NCI-H2196 treated with DMSO at 0.1 percent for 48 hours (cell line): ENCODE data around the gene N4BP2L1.

Experiments
- DNase-seq: peaks from one replicate; lab custom pipeline; 2025; ENCODE audit not compliant: unreplicated experiment; lab: John Stamatoyannopoulos, UW

The N4BP2L1 gene

DNA sequence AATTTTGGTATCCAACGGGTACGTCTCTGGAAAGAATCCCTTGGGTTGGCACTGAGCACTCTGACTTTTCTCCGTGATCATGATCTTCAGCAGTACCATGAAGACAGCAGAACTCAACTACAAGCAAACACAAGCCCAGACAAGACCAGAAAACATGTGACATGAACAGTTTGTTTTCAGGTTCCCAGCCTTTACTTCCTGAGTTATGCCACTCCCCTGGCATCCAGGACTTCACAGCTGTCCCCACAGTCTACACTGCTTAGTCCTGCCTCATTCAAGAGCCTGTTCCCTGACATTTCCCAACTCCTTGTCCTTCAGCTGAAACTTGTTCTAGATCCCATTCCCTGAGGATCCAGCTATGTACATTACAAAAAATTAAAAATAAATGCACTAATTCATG lies 4.9 kb upstream of the N4BP2L1 start:
- no peak for DNase-seq

DNA sequence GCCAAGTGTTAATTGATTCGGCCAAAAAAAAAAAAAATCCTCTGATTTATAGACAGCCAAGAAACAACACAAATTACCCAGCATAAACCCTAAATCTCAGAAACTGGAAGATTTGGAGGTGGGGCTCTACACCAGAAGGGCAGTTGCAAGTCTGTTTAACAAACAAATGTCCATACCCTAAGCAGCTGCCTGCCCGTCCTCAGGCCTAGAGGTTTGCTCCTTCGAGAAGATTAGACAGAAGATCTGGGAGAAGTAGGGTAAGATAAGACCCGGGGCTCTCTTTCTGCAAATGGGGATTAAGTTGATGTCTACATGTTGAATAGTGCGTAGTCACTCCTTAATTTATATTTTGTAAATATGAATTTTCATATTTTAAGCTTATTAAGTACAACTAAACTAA lies 3.4 kb upstream of the N4BP2L1 start:
- DNase-seq: no peak

DNA sequence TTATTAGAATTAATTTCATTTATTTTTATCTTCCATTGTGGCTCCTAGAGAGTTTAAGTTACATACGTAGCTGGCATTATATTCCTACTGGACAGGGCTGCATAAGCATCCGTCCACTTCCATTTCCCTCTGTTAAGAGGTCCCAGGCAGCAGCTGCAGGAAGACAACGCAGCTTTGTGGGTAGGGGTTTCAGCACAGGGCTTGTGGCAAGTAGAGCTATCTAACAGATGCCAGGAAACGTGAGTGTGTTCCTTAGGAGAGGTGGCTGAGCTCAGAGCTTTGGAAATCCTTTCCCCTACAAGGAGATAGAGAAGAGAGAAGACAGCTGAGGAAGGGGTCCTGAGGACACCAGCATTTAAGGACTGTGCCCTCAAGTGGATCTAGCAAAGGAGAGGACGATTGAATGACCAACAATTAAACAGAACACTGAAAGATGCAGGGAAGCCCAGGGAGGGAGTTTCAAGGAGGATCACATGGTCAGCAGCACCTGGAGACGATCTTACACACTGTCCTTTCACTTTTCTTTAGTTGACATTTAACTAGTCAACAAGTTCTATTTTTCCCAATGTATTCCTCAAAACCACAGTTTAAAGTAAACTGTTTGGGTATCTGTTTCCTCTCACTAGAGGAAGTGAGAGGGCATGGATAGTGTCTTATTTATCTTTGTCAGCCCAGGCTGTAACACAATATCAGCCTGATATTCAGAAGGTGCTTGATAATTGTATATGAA lies 2.3 kb upstream of the N4BP2L1 start:
- DNase-seq: no peak

DNA sequence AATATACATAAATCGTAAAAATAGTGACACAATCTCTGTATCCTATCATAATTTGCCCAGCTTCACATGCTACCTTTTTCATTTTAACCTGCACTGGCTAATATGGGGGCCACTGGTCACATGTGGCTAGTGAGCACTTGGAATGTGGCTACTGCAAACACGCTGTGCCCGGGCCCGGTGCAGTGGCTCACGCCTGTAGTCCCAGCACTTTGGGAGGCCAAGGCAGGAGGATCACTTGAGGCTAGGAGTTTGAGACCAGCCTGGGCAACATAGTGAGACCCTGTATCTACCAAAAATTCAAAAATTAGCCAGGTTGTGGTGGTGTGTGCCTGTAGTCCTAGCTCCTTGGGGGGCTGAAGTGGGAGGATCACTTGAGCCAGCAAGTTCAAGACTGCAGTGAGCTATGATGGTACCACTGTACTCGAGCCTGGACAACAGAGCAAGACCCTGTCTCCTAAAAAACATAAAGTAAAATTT lies 1.5 kb upstream of the N4BP2L1 start:
- DNase-seq: no peak

DNA sequence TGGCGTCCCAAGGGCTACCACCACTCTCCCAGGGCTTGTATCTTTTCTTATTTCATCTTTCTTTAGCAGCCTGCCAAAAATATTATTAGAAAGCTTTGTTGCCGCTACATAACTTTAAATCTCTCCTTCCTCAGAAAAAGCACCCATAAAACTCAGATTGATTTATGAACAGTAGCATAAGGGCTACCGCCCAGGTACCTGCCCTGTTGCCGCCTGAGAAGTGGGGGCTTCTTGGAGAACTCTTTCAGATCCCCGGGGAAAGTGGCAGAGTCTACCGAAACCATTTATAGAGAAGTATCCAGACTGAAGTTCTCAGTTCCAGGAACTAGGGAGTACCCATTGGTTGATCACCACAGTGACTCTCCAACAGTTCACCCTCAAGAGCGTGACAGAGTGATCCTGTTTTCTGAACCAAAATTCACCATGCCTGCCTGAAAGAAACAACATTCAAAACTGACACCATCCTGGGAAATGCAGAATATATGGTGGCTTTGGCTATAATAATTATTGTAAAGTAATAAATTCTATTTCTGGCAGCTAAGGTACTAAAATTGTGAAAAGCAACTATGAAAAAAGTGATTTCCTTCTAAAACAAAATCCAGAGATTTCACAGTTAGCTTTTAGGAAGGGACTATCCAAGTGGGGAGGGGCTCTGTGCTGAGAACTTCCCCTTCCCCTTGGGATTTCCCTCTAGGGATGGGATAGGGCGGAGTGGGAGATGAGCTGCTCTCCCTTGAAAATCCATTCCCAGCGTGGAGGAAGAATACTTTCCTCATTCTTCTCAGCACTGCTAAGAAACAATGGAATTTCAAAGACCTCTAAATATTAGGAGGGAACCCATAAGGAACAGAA lies 877 bp upstream of the N4BP2L1 start:
- DNase-seq: no peak

DNA sequence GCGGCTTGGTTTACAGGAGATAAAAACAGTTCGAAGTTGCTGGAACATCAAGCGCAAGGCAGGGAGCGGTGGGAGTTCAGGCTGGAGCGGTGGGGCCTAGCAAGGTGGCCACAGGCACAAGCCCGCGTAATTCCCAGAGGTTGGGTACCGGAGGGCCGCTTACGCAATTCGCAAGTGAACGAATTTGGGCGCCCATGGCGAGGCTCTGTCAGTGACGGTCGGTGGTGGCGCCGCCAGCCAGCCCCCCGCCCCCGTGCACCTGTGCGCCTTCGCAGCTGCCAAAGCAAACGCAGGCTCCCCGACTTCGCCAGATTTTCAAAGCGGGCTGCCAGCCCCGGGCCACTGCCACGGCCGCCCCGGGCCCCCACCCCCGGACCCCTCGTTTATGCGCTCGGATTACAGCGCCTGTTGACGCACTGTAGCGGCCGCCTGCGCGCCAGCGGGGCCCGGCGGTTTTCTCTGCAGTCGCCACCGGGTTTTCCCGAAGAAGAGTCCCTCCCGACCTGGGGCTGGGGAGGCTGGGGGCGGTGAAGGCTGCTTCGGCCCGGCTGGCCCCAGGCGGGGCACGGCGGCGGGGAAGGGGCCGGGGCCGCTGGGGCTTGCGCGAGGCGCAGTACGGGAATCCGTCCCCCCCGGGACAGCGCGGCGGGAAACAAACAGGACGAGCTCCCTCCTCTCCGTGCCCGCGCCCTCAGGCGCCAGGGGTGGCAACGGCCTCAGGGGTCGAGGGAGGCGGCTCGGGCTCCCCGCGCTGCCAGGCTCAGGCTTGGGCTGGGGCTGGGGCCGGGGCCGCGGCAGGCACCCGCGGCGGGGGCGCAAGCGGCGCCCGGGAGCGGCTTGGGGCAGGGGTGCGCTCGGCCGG lies 709 bp downstream of the N4BP2L1 start:
- no peak for DNase-seq

DNA sequence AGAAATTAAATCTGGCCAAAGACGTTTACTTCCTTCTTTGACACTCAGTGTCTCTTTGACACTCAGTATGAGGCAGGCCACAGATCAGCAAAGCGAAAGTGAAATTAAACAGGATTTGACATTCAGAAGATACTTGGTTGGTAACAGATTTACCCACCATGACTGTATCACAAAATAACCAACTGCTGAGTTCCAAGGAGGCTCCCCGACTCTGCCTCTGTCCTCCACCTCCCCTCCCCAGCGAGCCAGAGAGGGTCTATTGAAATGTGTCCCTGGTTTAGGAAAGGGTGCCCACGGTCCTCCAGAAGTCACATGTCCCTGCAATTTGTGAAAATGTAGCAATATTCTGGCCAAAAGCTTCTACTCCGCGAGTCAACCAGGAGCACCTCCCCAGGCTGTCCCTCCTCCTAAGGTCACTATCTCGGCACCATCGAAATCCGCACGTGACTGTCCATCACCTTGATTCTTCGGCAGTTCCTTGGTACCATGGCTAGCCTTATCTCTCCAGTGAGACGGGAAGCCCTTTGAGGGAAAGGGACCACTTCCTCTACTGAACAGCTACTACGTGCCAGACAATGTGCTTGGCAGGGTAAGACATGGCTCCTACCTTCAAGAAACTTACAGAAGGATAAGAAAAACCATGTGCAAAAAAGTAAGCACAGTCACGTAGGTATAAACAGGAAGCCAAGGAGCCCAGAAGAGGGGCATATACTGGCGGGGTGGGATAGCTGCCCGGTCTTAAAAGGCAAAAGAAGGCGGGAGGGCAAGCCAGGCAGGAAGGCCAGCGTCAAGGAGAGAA lies 1.5 kb downstream of the N4BP2L1 start:
- no peak for DNase-seq

DNA sequence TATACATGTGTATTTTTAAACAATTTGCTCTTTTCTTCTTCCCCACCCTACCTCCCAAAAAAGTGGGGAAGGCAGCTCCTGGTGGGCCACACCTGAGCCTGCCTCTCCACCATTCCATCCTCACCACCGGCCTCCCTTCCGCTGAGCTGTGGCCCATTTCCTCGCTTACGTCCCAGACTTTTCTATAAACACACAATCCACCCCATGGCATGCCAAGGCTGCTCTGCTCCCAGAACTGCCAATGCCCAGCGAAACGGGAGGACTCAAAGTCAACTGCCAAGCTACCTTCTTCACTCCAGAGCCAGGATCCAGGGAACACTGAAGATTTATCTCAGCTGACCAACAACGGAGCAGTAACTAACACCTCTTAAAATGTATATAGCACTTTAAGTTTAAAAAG lies 2.8 kb downstream of the N4BP2L1 start:
- DNase-seq: no peak

DNA sequence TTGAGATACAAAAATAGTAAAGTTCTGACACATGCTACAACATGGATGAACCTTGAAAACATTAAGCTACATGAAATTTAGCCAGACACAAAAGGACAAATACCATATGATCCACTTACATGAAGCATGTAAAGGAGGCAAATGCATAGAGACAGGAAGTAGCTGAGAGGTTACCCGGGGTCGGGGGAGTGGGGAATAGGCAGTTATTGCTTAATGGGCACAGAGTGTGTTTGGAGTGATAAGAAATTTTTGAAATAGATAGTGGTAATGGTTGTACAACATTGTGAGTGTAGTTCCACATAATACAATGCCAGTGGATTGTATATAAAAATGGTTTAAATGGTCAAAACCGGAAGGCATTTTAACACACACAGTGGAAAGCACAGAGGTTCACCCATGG lies 4.3 kb downstream of the N4BP2L1 start:
- no peak for DNase-seq

DNA sequence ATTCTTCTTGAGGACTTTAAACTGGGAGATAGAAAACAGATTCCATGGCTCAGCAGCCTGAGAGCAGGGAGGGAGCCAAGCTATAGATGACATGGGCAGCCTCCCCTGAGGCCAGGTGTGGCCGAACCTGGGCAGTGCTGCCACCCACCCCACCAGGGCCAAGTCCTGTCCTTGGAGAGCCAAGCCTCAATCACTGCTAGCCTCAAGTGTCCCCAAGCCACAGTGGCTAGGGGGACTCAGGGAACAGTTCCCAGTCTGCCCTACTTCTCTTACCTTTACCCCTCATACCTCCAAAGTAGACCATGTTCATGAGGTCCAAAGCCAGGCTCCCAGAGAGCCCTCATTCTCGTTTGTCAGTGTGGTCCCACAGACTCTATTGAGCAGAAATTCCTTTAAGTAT lies 8.1 kb downstream of the N4BP2L1 start:
- no peak for DNase-seq

DNA sequence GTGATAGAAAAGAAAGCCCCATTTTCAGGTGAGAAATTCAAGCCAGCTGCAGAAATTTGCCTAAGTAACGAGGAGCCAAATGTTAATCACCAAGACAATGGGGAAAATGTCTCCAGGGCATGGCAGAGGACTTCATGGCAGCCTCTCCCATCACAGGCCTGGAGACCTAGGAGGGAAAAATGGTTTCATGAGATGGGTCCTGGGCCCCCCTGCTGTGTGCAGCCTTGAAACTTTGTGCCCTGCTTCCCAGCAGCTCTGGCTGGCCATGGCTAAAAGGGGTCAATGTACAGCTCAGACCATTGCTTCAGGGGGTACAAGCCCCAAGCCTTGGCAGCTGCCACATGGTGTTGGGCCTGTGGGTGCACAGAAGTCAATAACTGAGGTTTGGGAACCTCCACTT lies 9.9 kb downstream of the N4BP2L1 start:
- no peak for DNase-seq

DNA sequence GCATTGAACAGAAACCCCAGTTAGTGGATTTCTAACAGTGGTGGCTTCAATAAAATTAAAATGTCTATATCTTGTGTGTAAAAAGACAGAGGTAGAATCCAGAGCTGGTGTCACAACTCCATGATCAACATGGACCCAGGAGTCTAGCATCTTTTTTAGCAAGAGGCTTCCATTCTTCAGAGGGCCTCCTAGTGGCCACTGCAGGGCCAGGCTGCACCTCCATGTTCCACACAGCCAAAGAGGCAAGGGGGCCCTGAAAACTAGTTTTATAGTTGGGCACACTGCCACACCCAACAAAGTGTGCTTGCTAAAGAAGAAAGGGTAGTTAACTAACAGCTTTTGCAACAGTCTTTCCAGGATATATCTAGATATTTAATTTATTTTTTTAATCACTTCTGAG lies 12.9 kb downstream of the N4BP2L1 start:
- no peak for DNase-seq

DNA sequence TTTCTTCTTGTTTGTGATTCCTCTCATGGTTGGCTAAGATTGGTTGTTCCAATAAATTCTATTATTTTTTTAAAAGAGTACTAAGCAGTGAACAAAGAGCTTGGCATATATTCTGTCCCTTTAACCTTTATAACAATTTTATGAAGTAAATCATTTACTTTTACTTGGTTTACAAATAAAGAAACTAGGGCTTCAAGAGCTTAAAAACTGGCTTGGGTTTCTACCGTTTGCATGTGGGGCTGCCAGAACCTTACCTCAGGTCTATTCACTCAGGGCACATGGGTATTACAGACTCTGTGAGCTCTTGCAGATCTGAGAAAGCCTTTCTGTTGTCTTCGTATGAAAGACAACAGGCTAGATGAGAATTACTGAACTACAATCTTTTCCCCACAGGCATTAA lies 13.3 kb downstream of the N4BP2L1 start:
- DNase-seq: no peak

DNA sequence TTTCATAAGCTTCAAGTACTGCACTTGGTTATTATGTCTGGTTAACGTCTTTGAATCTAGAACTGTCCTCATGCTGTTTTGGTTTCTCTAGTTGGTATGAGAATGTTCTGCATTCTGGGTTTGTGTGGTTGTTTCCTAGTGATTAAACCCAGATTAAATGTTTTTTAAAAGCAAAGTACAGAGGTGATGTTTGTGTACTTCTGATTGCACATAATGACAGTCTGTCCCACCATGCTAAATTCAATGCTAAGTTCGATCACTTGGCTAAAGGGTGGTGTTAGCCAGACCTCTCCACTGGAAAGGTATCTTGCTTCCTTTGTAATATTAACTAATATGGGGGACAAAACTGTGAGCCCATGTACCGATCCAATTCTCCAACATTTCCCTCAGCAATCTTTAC lies 14.6 kb downstream of the N4BP2L1 start:
- no peak for DNase-seq

DNA sequence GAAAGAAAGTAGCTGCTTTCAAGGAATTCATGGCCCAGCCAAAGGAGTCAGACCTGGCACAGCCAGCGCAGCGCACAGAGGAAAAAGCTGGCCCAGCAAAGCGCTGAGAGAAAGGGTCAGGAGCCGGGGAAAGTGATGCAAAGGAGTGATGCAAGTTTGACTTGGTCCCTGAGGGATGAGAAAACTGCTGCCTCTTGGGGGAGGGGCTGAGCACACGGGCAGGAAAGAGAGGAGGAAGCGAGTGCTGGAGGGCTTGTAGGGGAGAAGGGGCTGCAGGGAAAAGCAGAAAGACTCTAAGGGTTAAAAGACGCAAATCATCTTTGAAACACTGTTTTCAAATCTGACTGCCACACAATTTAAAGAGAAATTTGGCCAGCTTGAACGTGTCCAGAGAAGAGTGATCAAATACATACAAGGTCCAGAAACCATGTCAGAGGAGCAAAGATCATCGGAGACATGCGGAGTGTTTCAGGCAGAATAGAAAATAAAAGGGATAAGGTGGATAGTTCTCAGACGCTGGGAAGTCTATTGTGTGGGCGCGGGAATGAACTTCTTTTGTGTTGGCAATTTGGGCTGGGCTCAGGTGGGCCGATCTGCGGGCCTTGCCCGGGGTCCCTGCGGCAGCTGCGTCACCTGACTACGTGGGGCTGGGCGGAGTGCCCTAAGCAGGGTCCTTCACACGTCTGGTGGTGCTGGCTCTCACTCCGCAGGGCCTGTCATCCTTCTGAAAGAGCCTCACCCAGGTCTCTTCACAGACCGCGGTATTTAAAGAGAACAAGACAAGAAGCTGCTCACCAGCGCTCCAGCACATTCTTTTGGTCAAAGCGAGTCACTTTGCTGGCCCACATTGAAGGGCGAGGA lies 18.1 kb downstream of the N4BP2L1 start:
- DNase-seq: no peak

DNA sequence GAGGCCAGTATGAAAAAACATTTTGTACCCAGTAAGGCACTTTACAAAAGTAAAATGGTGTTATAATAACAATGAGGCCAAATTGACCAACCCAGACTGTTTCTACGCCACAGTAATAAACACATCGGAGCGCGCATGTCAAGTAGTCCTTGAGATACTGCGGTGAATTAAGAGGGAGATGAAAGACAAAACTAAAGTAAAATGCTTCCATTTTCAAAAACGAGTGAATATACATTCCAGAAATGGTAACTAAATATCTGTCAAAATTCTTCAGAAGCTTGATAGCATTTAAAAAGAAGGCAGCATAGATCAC lies 19.0 kb downstream of the N4BP2L1 start:
- no peak for DNase-seq

DNA sequence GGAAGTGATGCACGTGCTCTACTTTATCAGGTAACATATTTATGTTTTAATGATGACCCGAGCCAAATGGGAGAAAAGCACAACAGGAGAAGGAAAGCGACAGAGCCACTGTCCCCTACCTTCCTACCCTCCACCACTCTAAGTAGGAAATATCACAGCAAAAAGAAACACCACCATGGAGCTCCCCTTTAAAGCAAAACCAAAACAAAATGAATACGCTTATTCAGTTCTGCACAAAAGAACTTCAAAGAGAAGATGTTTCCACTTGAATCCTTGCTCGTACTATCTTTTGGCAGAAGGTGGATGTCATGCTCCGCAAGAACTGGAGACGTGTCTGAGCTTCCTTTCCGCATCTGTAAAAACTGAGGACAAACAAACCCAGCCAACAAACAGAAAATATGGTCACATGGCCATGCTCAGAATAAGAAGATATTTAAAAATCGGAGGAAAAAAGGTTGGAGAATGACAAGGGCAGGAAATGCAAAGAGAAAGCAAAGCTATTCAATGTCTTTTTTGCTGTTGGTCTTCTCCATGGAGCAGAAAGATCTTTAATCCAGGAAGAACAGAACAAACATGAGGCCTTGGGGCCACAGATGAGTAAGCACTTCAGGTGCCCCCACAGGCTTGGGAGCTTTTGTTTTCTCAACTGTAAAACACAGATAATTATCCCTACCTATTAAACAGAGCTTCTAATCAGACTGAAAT lies 19.5 kb downstream of the N4BP2L1 start:
- no peak for DNase-seq

DNA sequence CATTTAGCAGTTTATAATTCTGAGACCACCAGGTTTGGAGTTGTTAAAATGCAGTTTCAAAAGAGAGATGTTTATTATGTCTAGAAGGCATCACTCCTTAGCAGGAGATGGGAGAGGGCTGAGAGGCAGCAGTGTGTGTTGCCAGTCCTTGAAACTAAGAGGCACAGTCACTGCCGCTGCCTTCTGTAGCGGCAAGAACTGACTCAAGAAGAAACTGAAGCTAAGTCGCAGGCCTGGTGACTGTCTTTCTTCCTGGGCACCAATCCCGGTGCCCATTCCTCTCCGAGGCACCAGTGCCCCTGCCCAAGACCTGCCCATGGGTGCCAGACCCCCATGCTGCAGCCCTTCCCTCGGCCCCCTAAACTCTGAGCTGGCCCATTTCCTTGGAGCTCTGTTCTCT lies 20.1 kb downstream of the N4BP2L1 start:
- no peak for DNase-seq

DNA sequence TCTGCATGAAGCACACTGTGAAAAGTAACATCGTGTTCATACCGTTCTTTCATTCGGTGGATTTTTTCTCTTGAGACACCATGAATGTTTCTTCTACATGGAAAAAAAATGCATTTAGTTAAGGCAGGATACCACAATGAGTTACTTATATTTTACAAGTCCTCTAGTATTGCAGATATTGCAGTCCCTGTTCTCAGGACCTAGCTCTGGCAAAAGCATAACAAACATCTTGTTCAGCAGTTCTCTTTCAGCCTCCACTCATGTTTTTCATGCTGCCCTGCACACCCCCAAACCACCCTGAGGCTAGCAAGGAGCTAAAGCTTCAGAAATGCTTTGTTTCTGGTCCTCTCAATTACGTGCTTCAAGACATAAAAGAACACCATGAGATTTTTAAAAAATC lies 24.8 kb downstream of the N4BP2L1 start:
- no peak for DNase-seq
